HepG2 (cell line): Measurements from ENCODE around the gene TMEM132E. TPM values are rescaled to one million over a fixed set of nuclear protein-coding genes. Genes with fewer than 3 reads are reported as not detected.

Experiments
- ATAC-seq: fragments of 200-7000 bp; cut with Tn5 transposase; 3 replicates; pipeline ENCODE4 v1.9.1; 2020; ENCODE audit warnings: mild to moderate bottlenecking, moderate library complexity
- BruUV-seq: library from RNA; stranded (reverse); fragments of 400-500 nt; replicated peaks from 2 replicates; lab custom pipeline; 2021; lab: Mats Ljungman, UMichigan
- CTCF ChIA-PET: fragments of 300-600 bp; formaldehyde crosslinking; extraction: SDS; loops from one replicate; lab custom pipeline; 2021; ENCODE audit warnings: low total read pairs, inconsistent platforms, low intra/inter-chr PET ratio; lab: Yijun Ruan, JAX
- POLR2A ChIA-PET: fragments of 350-600 bp; sonication (Branson Sonifier 250); formaldehyde crosslinking; loops from one replicate; lab custom pipeline; 2020; ENCODE audit warnings: antibody characterized with exemption, inconsistent platforms; lab: Yijun Ruan, JAX
- DNase-seq: peaks from one replicate; pipeline ENCODE4 v3.0.0-alpha.2; 2015; ENCODE audit warnings: low spot score
- FAIRE-seq: peaks from 3 replicates; lab custom pipeline; 2011; peaks lifted over from hg19 to GRCh38; lab: Jason Lieb, UNC
- H2AFZ ChIP-seq: one replicate; pipeline ENCODE4 v1.6.1; 2011; ENCODE audit warnings: low read length, inconsistent platforms
- H3K27ac ChIP-seq: fragments of 300-600 bp; 3 replicates; pipeline ENCODE4 v1.8.0; 2011; ENCODE audit warnings: mixed run types, mild to moderate bottlenecking, mixed read lengths, low read length, inconsistent platforms; ENCODE audit not compliant: insufficient read depth; ENCODE audit errors: extremely low read length
- H3K27me3 ChIP-seq, 2 experiments: fragments of 200-600 bp in 1 of 2; 2 replicates in 1 of 2; 3 replicates in 1 of 2; pipeline versions ENCODE4 v1.6.0 to v1.8.0; 2011; ENCODE audit warnings: low read length in 2 of 2, mild to moderate bottlenecking in 2 of 2, moderate library complexity in 2 of 2, inconsistent platforms in 1 of 2; ENCODE audit not compliant: insufficient read depth in 2 of 2, control insufficient read depth in 1 of 2
- H3K36me3 ChIP-seq, 2 experiments: fragments of 200-600 bp in 1 of 2; replicated peaks in 1 of 2; 2 replicates in 1 of 2; 3 replicates in 1 of 2; pipeline versions ENCODE4 v1.5.1 to v1.8.0; 2011; ENCODE audit warnings: low read length in 2 of 2, inconsistent platforms in 1 of 2; ENCODE audit not compliant: insufficient read depth in 2 of 2, control insufficient read depth in 1 of 2
- H3K4me1 ChIP-seq: 2 replicates; pipeline ENCODE4 v1.5.1; 2012; ENCODE audit warnings: low read length, inconsistent platforms; ENCODE audit not compliant: insufficient read depth
- H3K4me2 ChIP-seq: 2 replicates; pipeline ENCODE4 v1.6.0; 2011; ENCODE audit warnings: low read depth, low read length, inconsistent platforms
- H3K4me3 ChIP-seq, 3 experiments: fragments of 200-600 bp in 1 of 3; sonication (generic), shearing (Covaris generic) in 1 of 3; replicated peaks in 1 of 3; 2 replicates each; pipeline ENCODE4 v1.5.1; 2011 to 2016; ENCODE audit warnings: low read length in 3 of 3, inconsistent platforms in 2 of 3, low read depth in 2 of 3, mild to moderate bottlenecking in 2 of 3, control low read depth in 1 of 3, mixed read lengths in 1 of 3; ENCODE audit not compliant: insufficient read depth in 1 of 3
- H3K79me2 ChIP-seq: one replicate; pipeline ENCODE4 v1.6.1; 2011; ENCODE audit warnings: low read length, inconsistent platforms; ENCODE audit not compliant: insufficient read depth
- H3K9ac ChIP-seq: 2 replicates; pipeline ENCODE4 v1.6.0; 2011; ENCODE audit warnings: mild to moderate bottlenecking, low read depth, low read length, inconsistent platforms; ENCODE audit not compliant: insufficient read depth
- H3K9me3 ChIP-seq: 2 replicates; pipeline ENCODE4 v1.5.1; 2012; ENCODE audit warnings: mild to moderate bottlenecking, low read length
- H4K20me1 ChIP-seq: 2 replicates; pipeline ENCODE4 v1.6.0; 2011; ENCODE audit warnings: inconsistent platforms, mild to moderate bottlenecking, low read length, moderate library complexity; ENCODE audit not compliant: insufficient read depth
- DMAP1 ChIP-seq: IDR thresholded peaks from 2 replicates; pipeline ENCODE4 v1.6.1; 2016
- IKZF1 ChIP-seq: fragments of 450-650 bp; IDR thresholded peaks from 2 replicates; pipeline ENCODE4 v1.7.1; 2016
- PAX8 ChIP-seq: sonication (generic); formaldehyde crosslinking; IDR thresholded peaks from 2 replicates; pipeline ENCODE4 v1.8.0; 2022; ENCODE audit warnings: mild to moderate bottlenecking, missing genetic modification reagents, borderline replicate concordance
- PHB2 ChIP-seq: fragments of 450-650 bp; IDR thresholded peaks from 2 replicates; pipeline ENCODE4 v1.6.1; 2018; ENCODE audit not compliant: partially characterized antibody
- RBM22 ChIP-seq: fragments of 200-400 bp; formaldehyde crosslinking; optimal IDR thresholded peaks from 2 replicates; pipeline ENCODE3; 2017; ENCODE audit warnings: mild to moderate bottlenecking, low read length, moderate library complexity
- SETDB1 ChIP-seq: sonication (generic); formaldehyde crosslinking; IDR thresholded peaks from 2 replicates; pipeline ENCODE4 v1.5.1; 2020; ENCODE audit warnings: missing genetic modification reagents, mild to moderate bottlenecking, borderline replicate concordance
- SNAPC2 ChIP-seq: sonication (generic); formaldehyde crosslinking; IDR thresholded peaks from 2 replicates; pipeline ENCODE4 v1.8.1; 2022; ENCODE audit warnings: mild to moderate bottlenecking, missing genetic modification reagents
- SP4 ChIP-seq: sonication (generic); formaldehyde crosslinking; IDR thresholded peaks from 2 replicates; pipeline ENCODE4 v1.8.1; 2023; ENCODE audit warnings: mild to moderate bottlenecking, missing genetic modification reagents
- THAP11 ChIP-seq: IDR thresholded peaks from 2 replicates; pipeline ENCODE4 v1.6.1; 2016; ENCODE audit warnings: missing biosample characterization, missing genetic modification reagents
- ZNF256 ChIP-seq: sonication (generic); formaldehyde crosslinking; conservative IDR thresholded peaks from 2 replicates; pipeline ENCODE4 v1.4.0; 2020; ENCODE audit warnings: missing genetic modification reagents
- ZNF333 ChIP-seq: sonication (generic); formaldehyde crosslinking; IDR thresholded peaks from 2 replicates; pipeline ENCODE4 v1.4.0; 2020; ENCODE audit warnings: mild to moderate bottlenecking, missing genetic modification reagents, borderline replicate concordance
- ZNF547 ChIP-seq: sonication (generic); formaldehyde crosslinking; IDR thresholded peaks from 2 replicates; pipeline ENCODE4 v1.5.1; 2020; ENCODE audit warnings: mild to moderate bottlenecking, missing genetic modification reagents
- ZNF883 ChIP-seq: sonication (generic); formaldehyde crosslinking; IDR thresholded peaks from 2 replicates; pipeline ENCODE4 v1.5.1; 2020; ENCODE audit warnings: mild to moderate bottlenecking, missing genetic modification reagents; ENCODE audit errors: not compliant biosample characterization
- WGBS: methylation state at CpG from one replicate; pipeline ENCODE4 v1.1.6; 2017; ENCODE audit warnings: low lambda C conversion rate; 5-methylcytosine and 5-hydroxymethylcytosine counted together
- in situ Hi-C: cut with HindIII; loops from 2 replicates; pipeline ENCODE4 v1.10.0; 2017; ENCODE audit warnings: low pct_unique_long_range_greater_than_20kb; ENCODE audit not compliant: extremely low pct_ligation_motif_present
- intact Hi-C: fragments of 100-400 bp; cut with micrococcal nuclease; formaldehyde crosslinking; loops from one replicate; pipeline ENCODE4 v1.10.0; 2022; ENCODE audit not compliant: unreplicated experiment
- polyA plus RNA-seq, 8 experiments: library from polyadenylated mRNA; depleted of rRNA in 3 of 8; stranded (reverse) in 7 of 8; unstranded in 1 of 8; fragments of >200 nt; fragmentation: Illumina TruSeq in 4 of 8; extraction: Trizol in 4 of 8; gene quantifications; 2 replicates each; pipeline versions ENCODE4 v1.2.1 to v1.2.3, GENCODE V29; 2011 to 2016; ENCODE audit warnings: low read depth in 4 of 8, missing spikeins in 1 of 8, mixed read lengths in 1 of 8; ENCODE audit not compliant: insufficient read depth in 1 of 8
- total RNA-seq, 5 experiments: library from RNA; depleted of rRNA; stranded (reverse); fragments of >200 nt; fragmentation: Illumina TruSeq; extraction: Trizol; gene quantifications; 2 replicates each; pipeline ENCODE4 v1.2.3, GENCODE V29; 2016; ENCODE audit warnings: low read depth in 1 of 5
- TF ChIP-seq, protein P1 (sequence below): IDR thresholded peaks from 2 replicates; pipeline ENCODE4 v1.6.1; 2016
- TF ChIP-seq, protein P2 (sequence below): IDR thresholded peaks from 2 replicates; pipeline ENCODE4 v1.6.1; 2016; ENCODE audit warnings: low read depth, borderline replicate concordance
- TF ChIP-seq, protein P3 (sequence below): sonication (generic); formaldehyde crosslinking; IDR thresholded peaks from 2 replicates; pipeline ENCODE4 v1.8.0; 2022; ENCODE audit warnings: mild to moderate bottlenecking, missing genetic modification reagents, moderate library complexity

Gene TMEM132E
- total and polyA plus RNA-seq, 2 of the 13 experiments (the other 11 are each of a cell fraction or from before 2014, with no cell fraction given), result not detected

DNA sequence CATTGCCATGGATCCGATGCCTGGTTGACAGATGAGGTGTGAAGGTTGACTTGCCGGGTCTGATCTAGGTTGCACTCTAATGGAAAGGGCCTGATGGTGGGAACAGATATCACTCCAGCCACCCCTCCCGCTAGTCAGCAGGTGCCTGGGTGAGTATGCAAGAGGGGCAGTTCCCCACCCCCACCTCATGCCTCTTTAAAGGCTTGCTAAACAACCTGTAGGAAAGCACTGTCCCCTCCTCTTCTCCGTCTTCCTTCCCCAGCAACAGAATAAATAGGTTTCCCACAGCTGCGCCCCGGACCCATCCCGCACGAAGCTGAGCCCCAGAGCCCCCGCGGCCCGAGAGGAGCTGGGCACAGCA, 746 bp upstream of the TMEM132E start:
- POLR2A ChIA-PET, result no interaction called here
- FAIRE-seq, result no peak

More for the DNA sequence above, 746 bp upstream of the TMEM132E start:
- WGBS, result 40% methylated on average over 1 of the region's 11 CpGs
- Histone ChIP-seq H2AFZ (no peak overlapping the region), H3K9me3 (no peaks in the 10 kb centered on the region), H3K36me3 (no peaks in the 10 kb centered on the region), H3K4me3 (no peak overlapping the region), H3K4me2 (no peak overlapping the region)
- TF ChIP-seq ZNF333 (CRISPR knock-in tag) (no peak), DMAP1 (CRISPR knock-in tag) (no peak), ZNF256 (no peak), THAP11 (no peak), SP4 (CRISPR knock-in tag) (no peak), IKZF1 (no peak), PHB2 (no peak), SNAPC2 (CRISPR knock-in tag) (no peak), RBM22 (no peak), ZNF883 (CRISPR knock-in tag) (no peak), ZNF547 (no peak), PAX8 (CRISPR knock-in tag) (no peak), SETDB1 (CRISPR knock-in tag) (no peak)
- TF ChIP-seq, protein P1, sequence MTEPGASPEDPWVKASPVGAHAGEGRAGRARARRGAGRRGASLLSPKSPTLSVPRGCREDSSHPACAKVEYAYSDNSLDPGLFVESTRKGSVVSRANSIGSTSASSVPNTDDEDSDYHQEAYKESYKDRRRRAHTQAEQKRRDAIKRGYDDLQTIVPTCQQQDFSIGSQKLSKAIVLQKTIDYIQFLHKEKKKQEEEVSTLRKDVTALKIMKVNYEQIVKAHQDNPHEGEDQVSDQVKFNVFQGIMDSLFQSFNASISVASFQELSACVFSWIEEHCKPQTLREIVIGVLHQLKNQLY (CRISPR knock-in tag), result no peak
- TF ChIP-seq, protein P2, sequence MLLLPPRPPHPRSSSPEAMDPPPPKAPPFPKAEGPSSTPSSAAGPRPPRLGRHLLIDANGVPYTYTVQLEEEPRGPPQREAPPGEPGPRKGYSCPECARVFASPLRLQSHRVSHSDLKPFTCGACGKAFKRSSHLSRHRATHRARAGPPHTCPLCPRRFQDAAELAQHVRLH, result no peak
- TF ChIP-seq, protein P3, sequence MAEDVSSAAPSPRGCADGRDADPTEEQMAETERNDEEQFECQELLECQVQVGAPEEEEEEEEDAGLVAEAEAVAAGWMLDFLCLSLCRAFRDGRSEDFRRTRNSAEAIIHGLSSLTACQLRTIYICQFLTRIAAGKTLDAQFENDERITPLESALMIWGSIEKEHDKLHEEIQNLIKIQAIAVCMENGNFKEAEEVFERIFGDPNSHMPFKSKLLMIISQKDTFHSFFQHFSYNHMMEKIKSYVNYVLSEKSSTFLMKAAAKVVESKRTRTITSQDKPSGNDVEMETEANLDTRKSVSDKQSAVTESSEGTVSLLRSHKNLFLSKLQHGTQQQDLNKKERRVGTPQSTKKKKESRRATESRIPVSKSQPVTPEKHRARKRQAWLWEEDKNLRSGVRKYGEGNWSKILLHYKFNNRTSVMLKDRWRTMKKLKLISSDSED, result no peak
- TF ChIP-seq, all 625 proteins: peak for 0
- DNase-seq (no peak), ATAC-seq (no peak)
- Histone ChIP-seq H3K27me3 (peaks cover 7 to 60% of the 10 kb centered on the region in 2 experiments), H4K20me1 (no peaks in the 10 kb centered on the region), H3K79me2 (no peaks in the 10 kb centered on the region), H3K4me1 (no peaks in the 10 kb centered on the region), H3K27ac (no peak overlapping the region), H3K9ac (no peak overlapping the region)
- BruUV-seq, result no TSS peak
- intact Hi-C loops (no loop called here), in situ Hi-C loops (loop anchor here (5.0 to 25.0 kb wide), 2 partner anchors 49 to 534 kb away; partner anchors contain the start of genes FNDC8 and RAD51D)
- CTCF ChIA-PET, result no interaction called here
